ENCODE measurements around the gene EXOSC10.

The EXOSC10 gene

DNA sequence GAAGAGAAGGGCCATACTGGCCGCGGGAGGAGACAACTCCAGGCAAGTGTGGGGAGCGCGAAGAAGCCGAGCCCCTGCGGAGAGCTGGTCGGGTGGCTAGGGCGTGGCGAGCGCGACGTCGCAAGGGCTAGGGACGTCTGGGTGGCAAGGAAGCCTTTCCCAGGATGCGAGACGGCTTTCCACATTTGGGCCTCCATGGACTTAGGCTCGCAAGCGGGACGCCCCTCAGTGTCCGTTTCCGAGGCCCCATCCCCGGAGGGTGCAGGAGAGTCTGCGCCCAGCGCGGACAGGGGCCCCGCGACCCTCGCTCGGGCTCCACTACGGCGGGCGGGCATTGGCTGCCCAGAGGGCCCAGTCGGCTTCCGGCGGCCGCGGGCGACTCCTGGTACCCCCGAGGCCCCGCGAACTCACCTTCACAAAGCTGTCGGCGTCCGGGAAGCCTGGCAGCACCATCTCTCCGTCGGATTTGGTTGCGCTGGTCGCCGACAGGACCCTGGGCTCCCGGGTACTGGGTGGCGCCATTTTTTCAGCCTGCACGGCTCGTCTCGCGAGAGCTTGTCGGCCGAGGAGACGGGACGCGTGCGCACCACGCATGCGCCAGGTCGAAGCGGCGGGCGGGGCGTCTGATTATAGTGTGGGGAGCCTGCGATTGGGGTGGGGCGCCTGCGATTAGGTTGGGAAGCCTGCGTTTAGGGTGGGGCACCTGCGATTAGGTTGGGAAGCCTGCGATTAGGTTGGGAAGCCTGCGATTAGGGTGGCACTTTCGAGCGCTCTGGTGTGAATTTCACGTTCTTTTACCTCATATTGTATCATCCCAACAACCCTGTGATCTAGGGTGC lies at the start of gene EXOSC10:
TSS of gene EXOSC10 (minus strand) at position 560 of the 839 bp plus-strand sequence. CDS start at position 522, 38 bp downstream.
- in situ Hi-C loops (cut with HindIII; ENCODE audit: low sequenced_read_pairs), result loop anchor here (5.0 kb wide), 1 partner anchor 37 kb away; the partner anchor contains the start of gene SRM

DNA sequence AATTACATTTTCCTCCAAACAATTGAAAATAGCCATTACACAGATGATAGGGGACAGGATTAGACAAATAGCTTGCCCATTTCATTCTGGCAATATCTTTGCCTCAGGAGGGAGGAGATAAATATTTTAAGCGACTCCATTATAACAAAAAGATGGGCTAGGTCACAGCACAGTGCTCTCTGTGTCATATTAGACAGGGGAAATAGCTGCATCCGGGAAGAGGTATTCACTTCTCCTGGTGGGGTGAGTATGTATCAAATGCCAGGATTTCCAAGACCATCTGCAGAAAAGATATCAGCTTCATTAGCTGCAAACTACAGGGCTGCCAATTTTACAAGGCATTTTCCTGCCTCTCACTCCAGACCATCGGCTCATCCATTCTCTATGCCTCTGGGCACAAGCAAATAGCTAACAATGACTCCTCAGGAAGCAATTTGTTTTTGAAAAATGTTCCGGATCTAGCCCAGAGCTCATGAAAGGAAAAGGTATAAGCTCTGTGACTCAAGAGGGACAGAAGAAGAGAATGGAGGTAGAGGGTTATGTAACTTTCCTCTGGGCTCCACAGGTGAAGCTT lies 47.6 kb upstream of the EXOSC10 start:
- in situ Hi-C loops (cut with HindIII; ENCODE audit: low sequenced_read_pairs), result no loop called here

DNA sequence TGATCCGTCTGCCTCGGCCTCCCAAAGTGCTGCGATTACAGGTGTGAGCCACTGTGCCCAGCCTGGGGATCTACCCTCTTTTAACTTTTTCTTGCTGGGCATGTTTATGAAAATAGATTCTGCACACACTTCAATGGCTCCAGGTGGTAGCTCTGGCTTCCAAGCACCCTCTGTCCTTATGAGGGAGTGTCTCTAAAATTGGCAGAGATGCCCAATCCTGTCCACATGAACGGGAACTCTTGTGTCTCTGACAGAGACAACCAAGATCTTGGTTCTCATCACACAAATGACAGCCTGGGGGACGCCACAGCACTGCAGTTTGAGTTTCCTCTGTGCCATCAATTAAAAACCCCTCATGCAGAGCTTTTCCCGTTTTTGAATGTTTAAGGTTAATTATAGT lies 46.1 kb upstream of the EXOSC10 start:
- in situ Hi-C loops (cut with HindIII; ENCODE audit: low sequenced_read_pairs), result no loop called here

DNA sequence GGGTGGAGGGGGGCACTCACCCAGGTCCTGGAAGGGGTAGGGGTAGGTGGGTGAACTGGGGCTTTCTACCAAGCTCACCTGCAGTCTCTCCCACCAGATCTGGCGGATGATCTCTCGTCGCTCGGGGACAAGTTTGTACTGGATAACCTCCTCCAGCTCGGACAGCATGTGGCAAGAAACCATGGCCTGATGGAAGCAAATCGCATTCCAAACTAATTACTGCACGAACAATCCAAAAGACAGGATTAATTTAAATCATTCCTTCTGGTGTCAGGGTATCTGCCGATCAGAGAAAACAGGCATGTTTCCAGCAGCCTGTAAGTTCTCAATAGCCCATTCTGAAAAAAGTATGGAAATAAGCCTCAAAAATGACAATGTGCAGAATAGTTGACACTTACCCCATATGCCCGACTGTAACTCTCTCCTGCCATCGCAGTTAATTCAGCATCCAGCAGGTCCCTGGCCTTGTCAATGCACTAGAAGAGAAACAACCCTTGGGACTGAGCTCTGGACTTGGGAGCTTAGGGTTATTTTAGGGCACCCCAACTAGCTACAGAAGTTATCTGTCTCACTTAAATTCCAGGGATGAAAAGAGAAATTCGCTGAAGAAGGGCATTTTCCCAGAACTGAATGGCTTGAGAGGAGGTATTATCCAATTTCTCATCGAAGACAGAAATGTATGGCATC lies 45.0 kb upstream of the EXOSC10 start:
- in situ Hi-C loops (cut with HindIII; ENCODE audit: low sequenced_read_pairs), result no loop called here

DNA sequence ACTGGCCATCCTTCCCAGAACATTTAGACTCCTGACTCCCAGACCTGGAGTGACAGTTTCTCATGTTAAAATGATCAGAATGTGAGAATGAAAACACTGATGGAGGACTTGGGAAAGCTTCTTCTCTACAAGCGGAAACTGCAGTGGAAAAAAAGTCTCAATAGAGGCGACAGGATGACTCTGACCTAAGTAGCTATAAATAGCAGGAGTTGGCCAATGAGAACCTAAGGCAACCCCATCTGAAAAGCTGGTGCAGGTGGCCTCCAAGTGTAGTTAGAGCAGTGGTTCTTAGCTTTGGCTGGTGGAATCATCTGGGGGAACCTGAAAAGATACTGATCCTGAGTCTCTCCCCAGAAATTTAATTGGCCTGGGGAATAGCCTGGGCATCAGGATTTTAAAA lies 44.2 kb upstream of the EXOSC10 start:
- in situ Hi-C loops (cut with HindIII; ENCODE audit: low sequenced_read_pairs), result no loop called here

DNA sequence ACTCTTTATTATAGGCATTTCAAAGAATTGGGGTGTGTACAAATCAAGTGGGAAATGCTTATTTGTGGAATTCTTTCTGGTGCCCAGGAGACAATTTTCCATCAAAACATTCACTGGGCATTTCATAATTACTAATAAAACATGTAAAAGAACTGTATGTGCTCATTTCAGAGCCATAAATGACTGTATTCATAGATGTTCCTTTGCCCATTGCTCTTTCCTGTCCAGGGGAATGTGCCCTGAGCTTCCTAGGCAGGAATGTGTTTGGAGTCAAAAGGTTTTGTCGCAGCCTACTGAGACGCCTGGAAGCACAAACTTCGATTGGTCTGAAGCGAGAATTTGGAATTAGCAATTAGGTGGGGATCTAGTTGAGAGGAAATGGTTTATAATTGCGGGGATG lies 43.7 kb upstream of the EXOSC10 start:
- in situ Hi-C loops (cut with HindIII; ENCODE audit: low sequenced_read_pairs), result no loop called here

DNA sequence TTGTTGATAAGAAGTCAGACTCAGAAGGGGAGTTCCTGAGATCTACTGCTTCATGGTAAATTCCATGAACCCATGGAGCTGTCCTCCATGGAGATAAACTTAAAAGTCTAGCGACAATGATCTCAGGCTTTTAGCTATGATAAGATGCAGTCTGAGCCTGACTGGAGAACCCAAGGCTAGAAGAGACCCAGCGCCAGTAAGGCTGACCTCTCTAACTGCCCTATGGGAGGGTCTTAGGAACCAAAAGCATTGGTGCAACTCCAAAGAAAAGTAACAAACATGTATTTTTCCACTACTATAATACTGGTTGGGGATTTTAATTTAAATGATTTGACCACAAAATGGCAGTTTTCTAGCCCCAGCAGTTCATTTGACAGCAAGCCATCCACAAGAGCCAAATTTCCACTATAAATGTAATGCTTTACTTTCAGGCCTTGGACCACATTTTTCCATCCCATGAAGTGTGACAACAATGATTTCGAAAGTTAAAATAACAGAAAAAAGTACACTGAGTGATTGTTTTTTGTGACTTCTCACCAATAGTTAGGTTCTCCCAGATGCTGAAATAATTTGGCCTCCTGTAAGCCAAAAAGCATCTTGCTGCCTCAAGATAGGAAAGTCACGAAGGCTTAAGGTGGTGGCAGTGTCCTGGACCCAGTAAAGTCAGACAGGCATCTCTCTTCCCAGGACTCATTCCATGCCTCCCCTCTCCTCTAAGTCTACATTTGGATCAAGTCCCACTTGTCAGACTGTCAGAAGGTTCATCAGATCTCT lies 43.1 kb upstream of the EXOSC10 start:
- in situ Hi-C loops (cut with HindIII; ENCODE audit: low sequenced_read_pairs), result no loop called here

DNA sequence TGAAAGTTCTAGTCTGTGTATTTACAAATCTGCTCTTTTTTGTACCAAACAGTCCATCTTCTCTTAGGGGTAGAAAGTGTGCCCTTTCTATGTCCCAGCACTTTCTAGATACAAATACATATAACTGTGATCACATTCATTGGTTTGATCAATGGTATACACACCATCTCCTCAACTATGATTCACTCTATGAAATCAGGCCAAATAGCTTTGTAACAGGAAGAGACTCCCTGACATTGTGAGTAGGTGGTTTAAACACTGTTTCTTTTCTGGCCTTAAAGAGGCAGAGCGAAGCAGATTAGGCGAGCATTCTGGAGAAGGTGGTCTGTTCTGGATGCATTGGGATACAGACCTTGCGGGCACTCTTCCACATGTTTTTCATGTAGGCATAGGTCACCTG lies 39.3 kb upstream of the EXOSC10 start:
- in situ Hi-C loops (cut with HindIII; ENCODE audit: low sequenced_read_pairs), result no loop called here

DNA sequence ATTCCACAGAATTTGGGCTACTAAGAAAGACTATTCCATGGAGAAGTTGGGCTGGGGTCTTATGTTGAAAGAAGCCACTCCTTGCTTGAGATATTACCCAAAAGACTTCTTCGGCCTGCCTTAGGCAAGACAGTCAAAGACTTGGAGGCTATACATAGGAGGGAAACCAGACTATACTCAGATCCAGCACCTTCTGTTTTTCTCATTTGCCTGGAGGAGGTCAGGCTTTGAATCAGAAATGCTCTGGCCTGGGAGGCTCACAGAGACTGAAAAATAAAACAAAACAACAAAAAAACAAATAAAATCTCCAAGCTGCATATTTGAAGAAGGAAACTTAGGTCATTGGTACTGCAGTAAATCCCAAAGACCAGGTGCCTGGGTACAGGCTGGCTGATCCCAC lies 38.4 kb upstream of the EXOSC10 start:
- in situ Hi-C loops (cut with HindIII; ENCODE audit: low sequenced_read_pairs), result no loop called here

DNA sequence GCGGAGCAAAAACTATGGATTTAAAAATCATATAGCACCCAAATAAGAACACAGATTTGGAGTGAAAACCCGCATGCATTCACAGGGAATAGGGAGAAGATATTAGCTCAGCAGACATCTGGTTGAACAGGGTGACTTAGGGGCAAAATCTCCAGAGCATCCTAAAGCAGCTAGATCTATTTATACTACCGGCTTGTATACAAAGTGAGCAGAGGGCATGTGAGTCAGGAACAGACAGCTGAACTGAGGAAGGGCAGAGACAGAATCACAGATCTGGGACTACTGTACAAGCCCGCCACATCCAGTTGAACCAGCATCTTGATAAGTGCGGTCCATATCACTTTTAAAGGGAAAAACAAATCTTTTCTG lies 35.2 kb upstream of the EXOSC10 start:
- in situ Hi-C loops (cut with HindIII; ENCODE audit: low sequenced_read_pairs), result loop anchor here (5.0 kb wide), 2 partner anchors 53 to 77 kb away; no protein-coding TSS in a partner anchor

DNA sequence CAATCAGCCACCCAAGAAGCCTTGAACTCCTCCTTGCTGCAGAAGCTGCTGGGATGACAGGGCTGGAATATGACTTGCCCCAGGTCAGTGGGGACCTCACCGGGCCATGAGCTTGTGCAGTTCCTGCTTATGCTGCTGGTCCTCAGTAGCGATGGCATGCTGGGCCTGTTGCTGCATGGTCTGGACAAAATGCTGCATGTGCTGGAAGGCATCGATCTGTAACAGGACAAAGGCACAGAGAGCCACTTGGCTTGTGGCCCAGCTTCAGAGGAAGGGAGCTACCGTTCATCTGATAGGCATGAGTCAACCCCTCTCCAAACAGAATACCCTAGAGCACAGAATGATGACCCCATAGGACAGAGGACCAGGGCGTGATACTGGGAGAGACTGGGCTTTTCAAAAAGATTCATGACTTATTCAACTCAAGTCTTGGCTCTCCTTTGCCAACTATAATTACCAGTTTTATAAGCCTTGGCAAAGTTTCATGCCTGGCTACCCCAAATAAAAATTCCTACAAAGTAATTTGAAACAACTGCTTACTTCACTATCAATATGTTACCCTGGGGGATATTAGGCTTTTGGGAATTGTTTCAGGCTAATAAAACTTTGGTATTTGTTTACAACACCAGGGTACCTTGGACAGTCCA lies 34.7 kb upstream of the EXOSC10 start:
- in situ Hi-C loops (cut with HindIII; ENCODE audit: low sequenced_read_pairs), result loop anchor here (5.0 kb wide), 2 partner anchors 52 to 78 kb away; no protein-coding TSS in a partner anchor

DNA sequence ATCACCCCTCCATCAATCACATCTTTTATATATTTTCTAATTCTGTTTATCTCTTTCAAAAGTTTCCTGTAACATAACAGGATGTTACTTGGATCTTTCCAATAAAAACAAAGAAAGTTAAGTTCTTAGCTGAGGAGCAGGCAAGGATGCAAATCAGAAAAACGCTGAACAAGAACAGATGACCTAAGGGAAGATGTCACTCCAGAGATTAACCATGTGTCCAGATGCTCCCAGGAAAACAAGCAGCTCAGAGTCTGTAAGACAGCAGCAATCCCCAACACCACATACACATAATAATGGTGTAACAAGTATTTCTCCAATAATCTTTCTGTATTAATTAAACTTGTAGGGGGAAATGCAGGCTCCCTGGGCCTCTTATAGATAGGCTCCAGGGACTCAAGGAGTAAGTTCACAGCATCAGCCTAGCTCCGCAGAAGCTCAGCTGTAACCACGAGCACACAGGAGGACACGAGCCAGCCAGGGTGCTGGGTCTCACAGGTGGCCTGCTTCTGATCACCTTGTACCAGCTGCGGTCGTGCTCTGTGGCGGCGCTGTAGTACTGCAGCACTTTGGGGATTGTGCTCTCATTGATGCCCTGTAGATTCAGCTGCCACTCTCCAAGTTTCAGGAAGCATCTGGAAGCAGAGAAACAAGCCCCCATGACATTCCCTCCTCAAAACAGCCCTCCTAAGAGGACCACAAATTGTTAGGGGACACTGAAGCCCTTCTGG lies 33.1 kb upstream of the EXOSC10 start:
- in situ Hi-C loops (cut with HindIII; ENCODE audit: low sequenced_read_pairs), result loop anchor here (5.0 kb wide), 2 partner anchors 50 to 80 kb away; no protein-coding TSS in a partner anchor

DNA sequence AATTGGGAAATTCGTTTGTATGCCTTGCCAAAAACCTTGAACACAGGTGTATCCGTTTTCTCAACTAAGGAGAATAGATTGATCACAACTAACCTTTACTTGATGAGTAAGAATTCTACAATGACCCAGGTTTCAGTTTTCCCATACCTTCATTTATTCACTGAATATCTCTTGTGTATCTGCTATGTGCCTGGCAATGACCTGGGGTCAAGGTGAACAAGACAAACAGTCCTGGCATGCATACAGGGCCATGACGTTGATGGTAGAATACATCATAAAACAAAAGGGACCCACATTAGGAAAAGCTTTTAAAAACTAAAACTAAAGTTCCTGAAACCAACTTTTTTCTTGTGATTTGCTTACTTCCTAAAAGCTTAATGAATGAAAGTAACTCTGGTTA lies 32.1 kb upstream of the EXOSC10 start:
- in situ Hi-C loops (cut with HindIII; ENCODE audit: low sequenced_read_pairs), result loop anchor here (5.0 kb wide), 2 partner anchors 50 to 80 kb away; no protein-coding TSS in a partner anchor

DNA sequence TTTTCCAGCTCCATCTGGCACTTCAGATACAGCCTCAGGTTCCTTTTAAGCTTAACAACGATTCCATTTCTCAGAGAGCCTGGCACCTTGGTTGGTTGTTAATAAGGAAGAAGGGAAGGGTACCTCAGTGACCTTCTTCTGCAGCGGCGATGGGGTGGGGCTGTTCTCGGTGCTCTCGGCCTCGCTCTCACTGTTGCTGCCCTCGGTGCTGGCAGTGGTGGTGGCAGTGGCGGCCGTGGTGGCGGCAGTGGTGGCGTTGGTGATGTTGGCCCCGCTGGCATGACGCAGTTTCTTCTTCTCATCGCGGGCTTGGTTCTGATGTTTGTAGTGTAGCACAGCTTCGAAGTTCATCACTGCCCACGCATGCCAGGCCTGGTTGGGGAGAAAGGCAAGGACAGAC lies 30.7 kb upstream of the EXOSC10 start:
- in situ Hi-C loops (cut with HindIII; ENCODE audit: low sequenced_read_pairs), result loop anchor here (5.0 kb wide), 2 partner anchors 48 to 82 kb away; no protein-coding TSS in a partner anchor

DNA sequence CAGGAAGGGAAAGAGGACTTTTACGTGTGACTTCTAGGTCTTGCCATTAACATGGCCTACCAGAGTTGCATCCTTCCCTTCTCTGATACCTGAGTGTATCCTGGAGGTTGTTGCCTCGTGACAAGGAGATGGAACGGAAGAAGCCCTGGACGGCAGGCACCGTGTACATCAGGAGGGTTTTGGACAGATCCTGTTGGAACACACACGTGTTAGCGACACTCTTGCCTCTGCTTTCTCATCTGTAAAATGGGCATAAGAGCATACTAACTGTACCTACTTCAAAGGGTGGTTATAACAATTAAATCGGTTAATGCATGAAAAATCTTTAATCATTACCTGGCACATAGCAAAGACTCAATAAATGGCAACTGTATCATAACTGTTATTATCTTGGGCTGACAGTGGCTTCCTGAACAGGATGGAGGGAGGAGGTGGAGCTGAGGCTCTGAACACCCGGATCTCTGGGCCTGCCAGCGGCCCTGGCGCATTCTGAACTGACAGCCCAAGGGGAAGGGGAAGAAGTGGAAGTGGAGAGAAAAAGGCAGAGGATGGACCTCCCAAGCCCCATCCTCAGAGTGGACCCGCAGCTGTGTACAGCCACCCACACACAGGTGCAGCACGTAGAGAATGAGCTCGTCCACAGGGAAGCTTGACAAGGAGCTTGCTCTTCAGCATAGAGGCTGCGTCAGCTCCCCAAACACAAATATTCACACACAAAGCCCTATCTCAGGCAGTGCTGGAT lies 30.2 kb upstream of the EXOSC10 start:
- in situ Hi-C loops (cut with HindIII; ENCODE audit: low sequenced_read_pairs), result loop anchor here (5.0 kb wide), 2 partner anchors 48 to 82 kb away; no protein-coding TSS in a partner anchor

DNA sequence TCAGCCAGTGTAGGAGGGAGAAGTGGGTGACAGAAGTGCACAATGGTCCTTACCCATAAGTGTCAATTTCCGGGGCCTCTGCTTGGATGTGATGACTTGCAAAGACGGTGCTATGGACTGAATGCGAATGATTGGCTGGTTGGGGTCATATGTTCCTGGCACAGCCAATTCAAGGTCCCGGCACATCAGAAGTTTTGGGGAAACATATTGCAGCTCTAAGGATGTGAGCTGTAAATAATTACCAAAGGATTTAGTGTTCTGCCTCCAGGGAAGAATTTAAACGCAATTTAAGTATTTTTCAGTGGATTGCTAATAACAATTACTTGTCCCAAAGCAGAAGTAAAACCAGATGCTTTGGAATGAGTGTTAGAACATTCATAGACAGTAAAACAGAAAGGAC lies 26.9 kb upstream of the EXOSC10 start:
- in situ Hi-C loops (cut with HindIII; ENCODE audit: low sequenced_read_pairs), result no loop called here

DNA sequence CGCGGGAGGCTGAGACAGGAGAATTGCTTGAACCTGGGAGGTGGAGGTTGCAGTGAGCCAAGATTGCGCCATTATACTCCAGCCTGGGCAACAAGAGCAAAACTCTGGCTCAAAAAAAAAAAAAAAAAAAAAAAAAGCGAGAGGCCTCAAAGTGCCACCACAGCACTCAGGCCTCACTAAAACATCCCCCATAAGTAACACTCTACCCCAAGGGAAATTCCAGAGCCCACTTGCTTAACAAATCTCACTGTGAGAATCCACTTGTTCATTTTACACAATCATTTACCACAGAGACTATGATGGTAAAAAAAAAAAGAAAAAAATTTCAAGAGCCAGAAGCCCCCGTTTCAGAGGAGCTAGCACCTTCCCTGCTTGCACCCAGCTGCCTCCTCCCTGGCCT lies 26.3 kb upstream of the EXOSC10 start:
- in situ Hi-C loops (cut with HindIII; ENCODE audit: low sequenced_read_pairs), result no loop called here

DNA sequence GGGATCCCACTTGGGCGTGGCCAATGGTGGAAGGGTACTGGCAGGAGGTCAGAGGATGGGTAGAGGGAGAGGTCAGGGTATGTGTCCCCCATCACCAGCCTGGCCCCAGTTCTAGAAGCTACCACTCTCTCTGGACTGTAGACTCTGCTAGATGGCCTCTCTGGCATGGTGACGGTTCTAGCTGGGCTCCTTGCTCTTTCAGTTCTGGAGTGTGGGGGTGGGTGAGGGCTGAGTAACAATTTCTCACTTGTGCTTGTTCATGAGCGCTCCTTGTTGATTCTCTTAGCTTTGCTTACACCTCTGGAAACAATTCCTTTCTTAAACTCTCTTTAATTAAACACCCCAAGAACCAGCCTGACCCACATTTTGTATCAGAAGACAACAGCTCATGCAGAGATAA lies 25.3 kb upstream of the EXOSC10 start:
- in situ Hi-C loops (cut with HindIII; ENCODE audit: low sequenced_read_pairs), result no loop called here

DNA sequence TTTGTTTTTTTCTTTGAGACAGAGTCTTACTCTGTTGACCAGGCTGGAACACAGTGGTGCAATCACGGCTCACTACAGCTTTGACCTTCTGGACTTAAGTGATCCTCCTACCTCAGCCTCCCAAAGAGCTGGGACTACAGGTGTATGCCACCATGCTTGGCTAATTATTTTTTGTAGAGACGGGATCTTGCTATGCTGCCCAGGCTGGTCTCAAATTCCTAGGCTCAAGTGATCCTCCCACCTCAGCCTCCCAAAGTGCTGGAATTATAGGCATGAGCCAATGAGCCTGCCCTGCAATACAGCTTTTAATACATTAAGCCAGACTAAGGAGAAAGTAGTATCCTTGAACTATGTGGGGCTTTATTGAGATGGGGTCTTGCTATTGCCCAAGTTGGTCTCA lies 16.6 kb upstream of the EXOSC10 start:
- in situ Hi-C loops (cut with HindIII; ENCODE audit: low sequenced_read_pairs), result no loop called here
